Peyer's patch (tissue), 4 donors: Measurements from ENCODE around the gene DKK3.

ENCODE experiments used
- CTCF ChIP-seq, 6 experiments: fragments of 450-650 bp in 4 of 6; fragments of 200-600 bp in 2 of 6; sonication (generic) in 1 of 6; IDR thresholded peaks; one replicate each; pipeline ENCODE4 v1.5.1; 2017 to 2019; ENCODE audit warnings: antibody characterized with exemption in 6 of 6, mild to moderate bottlenecking in 3 of 6, moderate library complexity in 1 of 6
- POLR2A ChIP-seq, 2 donors: fragments of 450-650 bp; IDR thresholded peaks; one replicate each; pipeline ENCODE4 v1.5.1; 2017; ENCODE audit warnings: antibody characterized with exemption in 2 of 2, mild to moderate bottlenecking in 2 of 2, moderate library complexity in 2 of 2

- TF ChIP-seq CTCF (IDR thresholded peaks at IDR 0.05): no peak
- no peak for TF ChIP-seq POLR2A (IDR thresholded peaks at IDR 0.05)
These were observed 64.0 kb downstream of the DKK3 start for GRCh38 chr11:11944444-11944843.
